ENCODE measurements around the gene INTS1. TPM values are rescaled to one million over a fixed set of nuclear protein-coding genes. Genes with fewer than 3 reads are reported as not detected.

INTS1 gene
- total and polyA plus RNA-seq, 7 donors: 16.2 to 78.3 (median 22.9) TPM

DNA sequence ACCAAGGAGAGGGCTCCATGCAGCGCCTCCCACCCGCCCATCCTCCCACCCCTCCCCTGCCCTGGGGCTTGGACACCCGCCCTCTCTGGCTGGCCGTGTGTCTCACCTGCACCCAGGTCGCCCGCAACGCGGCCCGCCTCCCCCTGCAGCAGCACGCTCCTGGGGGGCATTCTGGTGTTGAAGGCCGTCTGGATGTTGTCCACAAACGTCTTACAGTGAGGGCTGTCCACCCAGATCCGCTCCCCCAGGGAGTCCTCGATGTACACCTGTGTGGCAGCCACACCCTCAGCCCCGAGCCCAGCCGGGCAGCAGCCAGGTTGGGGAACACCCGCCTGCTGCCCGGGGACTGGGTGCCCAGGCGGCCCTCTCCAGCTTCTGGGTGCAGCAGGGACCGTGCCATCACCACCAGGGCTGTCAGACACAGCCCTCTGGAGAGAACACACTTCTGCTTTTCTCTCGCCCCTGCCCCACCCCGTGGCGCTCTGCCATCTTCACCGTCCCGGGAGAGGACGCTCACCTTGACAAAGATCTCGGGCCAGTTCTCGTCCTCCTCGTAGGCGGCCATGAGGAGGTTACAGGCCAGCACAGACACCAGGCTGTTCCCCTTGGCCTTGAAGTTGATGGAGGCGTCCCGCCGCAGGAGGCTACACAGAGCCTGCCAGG is 4.7 kb downstream of the INTS1 start:
- Histone ChIP-seq H3K36me3 (peaks cover 38 to 84% (median 58%) of the 10 kb centered on the region in 4 donors), H3K27ac (no peak overlapping the region), H3K27me3 (no peaks in the 10 kb centered on the region), H3K4me3 (no peak overlapping the region), H3K9me3 (no peaks in the 10 kb centered on the region), H3K4me1 (peaks cover 0 to 25% (median 21%) of the 10 kb centered on the region in 4 donors)
- 89 to 93% methylated on average over 33 of the region's 33 CpGs for WGBS, 2 donors
- TF ChIP-seq POLR2A (IDR thresholded peaks at IDR 0.05) (no peak), EP300 (IDR thresholded peaks at IDR 0.05) (no peak), POLR2AphosphoS5 (IDR thresholded peaks at IDR 0.05) (no peak)
- TF ChIP-seq, protein P1, sequence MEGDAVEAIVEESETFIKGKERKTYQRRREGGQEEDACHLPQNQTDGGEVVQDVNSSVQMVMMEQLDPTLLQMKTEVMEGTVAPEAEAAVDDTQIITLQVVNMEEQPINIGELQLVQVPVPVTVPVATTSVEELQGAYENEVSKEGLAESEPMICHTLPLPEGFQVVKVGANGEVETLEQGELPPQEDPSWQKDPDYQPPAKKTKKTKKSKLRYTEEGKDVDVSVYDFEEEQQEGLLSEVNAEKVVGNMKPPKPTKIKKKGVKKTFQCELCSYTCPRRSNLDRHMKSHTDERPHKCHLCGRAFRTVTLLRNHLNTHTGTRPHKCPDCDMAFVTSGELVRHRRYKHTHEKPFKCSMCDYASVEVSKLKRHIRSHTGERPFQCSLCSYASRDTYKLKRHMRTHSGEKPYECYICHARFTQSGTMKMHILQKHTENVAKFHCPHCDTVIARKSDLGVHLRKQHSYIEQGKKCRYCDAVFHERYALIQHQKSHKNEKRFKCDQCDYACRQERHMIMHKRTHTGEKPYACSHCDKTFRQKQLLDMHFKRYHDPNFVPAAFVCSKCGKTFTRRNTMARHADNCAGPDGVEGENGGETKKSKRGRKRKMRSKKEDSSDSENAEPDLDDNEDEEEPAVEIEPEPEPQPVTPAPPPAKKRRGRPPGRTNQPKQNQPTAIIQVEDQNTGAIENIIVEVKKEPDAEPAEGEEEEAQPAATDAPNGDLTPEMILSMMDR (IDR thresholded peaks at IDR 0.05): no peak
- DNase-seq: no peak
- intact Hi-C loops (cut with DNase I): no loop called here

DNA sequence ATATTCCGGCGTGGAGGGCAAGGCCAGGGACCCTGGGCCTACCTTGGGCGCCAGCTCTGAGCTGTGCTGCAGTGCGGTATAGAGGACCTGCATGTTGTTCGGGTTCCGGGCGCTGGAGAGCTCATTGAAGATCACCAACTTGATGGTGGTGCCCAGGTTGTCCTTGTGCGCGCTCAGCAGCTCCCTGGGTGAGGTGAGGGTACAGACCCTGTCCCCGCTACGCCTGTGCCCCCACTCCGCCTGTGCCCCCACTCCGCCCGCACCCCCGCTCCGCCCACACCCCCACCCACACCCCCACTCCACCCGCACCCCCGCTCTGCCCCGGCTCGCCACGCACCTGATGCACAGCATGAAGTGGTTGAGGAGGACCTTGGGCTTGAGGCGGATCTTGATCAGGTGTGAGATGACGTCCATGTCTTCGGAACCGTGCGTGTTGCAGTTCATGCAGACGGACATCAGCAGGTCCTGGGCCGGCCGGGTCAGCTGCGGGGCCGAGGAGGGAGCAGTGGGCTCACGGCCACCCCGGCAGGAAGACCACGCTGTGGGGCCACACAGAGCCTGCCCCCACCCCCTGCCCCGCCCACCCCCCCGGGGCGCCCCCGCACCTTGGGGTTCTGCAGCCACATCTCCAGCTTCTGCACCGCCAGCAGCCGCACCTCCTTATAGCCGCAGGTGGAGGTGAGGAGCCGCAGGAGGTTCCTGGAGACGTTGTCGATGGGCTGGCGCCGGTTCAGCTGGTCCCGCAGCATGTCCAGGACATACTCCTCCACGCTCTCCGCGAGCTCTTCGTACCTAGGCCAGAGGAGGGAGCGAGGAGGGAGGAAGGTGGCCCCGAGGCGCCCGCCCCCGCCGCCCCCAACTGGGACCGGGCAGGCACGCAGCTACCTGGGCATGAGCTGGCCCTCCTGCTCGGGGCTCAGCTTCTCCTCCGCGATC is 5.6 kb downstream of the INTS1 start:
- no peak for DNase-seq
- Histone ChIP-seq H3K27me3 (no peaks in the 10 kb centered on the region), H3K36me3 (peaks cover 38 to 92% (median 62%) of the 10 kb centered on the region in 4 donors), H3K4me1 (peaks cover 0 to 24% (median 19%) of the 10 kb centered on the region in 4 donors), H3K9me3 (no peaks in the 10 kb centered on the region), H3K4me3 (no peak overlapping the region), H3K27ac (no peak overlapping the region)
- TF ChIP-seq, protein P1 (IDR thresholded peaks at IDR 0.05): no peak
- no peak for TF ChIP-seq POLR2AphosphoS5 (IDR thresholded peaks at IDR 0.05)
- no peak for TF ChIP-seq EP300 (IDR thresholded peaks at IDR 0.05)
- no peak for TF ChIP-seq POLR2A (IDR thresholded peaks at IDR 0.05)
- intact Hi-C loops (cut with DNase I): no loop called here
- WGBS, 2 donors: 95 to 97% methylated on average over 62 of the region's 62 CpGs

DNA sequence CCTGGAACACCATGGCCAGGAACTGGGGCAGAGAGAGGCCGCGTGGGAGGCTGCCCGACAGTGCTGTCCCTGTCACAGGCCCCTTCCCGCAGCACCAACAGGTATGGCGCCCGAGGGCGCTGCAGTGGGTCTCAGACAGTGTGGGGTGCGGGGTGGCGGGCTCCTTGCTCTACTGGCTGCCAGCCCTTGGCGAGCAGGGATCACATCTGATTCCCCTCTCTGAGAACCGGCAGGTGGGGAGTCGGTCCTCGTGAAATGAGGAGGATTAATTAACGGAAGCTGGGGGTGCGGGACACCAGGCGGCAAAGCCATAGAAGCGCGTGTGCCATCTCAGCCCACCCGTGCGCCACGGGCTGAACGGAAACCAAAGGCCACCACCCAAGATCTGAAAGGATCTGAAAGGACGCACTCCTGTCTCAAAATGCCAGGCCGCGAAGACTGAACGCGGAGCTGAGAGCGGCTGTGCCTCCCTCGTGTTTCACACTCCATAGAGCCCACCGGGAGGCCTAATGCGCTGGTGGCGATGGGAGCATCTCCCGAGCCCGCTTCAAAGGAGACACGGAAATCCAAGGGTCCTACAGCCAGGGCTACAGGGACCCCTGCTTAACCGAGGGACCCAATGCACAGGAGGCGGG is 6.8 kb downstream of the INTS1 start:
- peaks cover 0 to 11% (median 7%) of the 10 kb centered on the region in 4 donors for H3K4me1 ChIP-seq
- intact Hi-C loops (cut with DNase I): no loop called here
- DNase-seq: no peak
- H3K27me3 ChIP-seq: no peaks in the 10 kb centered on the region
- 96 to 97% methylated on average over 37 of the region's 37 CpGs for WGBS, 2 donors
- H3K9me3 ChIP-seq: no peaks in the 10 kb centered on the region
- peaks cover 36 to 99% (median 59%) of the 10 kb centered on the region in 4 donors for H3K36me3 ChIP-seq
- H3K4me3 ChIP-seq: no peak overlapping the region
- TF ChIP-seq POLR2AphosphoS5 (IDR thresholded peaks at IDR 0.05) (no peak), EP300 (IDR thresholded peaks at IDR 0.05) (no peak), POLR2A (IDR thresholded peaks at IDR 0.05) (no peak)
- TF ChIP-seq, protein P1 (IDR thresholded peaks at IDR 0.05): no peak
- no peak overlapping the region for H3K27ac ChIP-seq

DNA sequence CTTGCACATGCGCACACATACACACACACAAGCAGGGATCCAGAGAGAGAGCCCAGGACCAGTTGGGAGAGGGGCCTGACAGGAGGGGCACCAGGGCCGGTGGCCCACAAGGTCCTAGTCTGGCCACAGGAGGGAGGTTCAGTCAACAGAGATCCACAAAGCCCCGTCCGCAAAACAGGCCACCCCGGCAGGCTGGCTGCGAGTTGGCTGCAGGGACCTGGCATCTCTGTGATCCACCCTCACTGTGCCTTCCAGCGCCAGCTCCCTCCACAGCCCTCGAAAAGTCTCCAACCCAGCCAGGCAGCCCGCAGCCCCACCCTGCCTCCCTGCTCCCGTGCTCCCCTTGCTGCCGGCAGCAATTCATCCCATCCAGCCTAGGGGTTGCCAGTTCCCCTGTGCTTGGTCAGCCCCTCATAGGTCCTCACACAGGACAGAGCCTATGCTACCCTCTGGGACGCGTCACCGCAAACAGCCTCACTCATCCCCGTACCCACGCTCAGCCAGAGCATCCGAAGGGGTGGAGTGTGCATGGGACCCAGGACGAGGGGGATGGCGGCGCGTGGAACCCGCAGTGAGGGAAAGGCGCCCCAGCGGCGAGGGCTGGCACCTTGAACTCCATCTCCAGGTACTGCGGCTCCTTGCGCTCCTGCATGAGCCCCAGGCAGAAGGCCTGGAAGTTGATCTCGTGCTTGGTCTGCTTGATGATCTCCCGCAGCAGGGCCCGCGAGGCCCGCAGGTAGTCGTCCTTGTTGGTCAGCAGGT is 7.5 kb downstream of the INTS1 start:
- WGBS, 2 donors: 96 to 97% methylated on average over 33 of the region's 33 CpGs
- TF ChIP-seq POLR2A (IDR thresholded peaks at IDR 0.05) (no peak), POLR2AphosphoS5 (IDR thresholded peaks at IDR 0.05) (no peak), EP300 (IDR thresholded peaks at IDR 0.05) (no peak)
- TF ChIP-seq, protein P1 (IDR thresholded peaks at IDR 0.05): no peak
- Histone ChIP-seq H3K4me1 (peaks cover 0 to 5% (median 1%) of the 10 kb centered on the region in 4 donors), H3K27ac (no peak overlapping the region), H3K27me3 (no peaks in the 10 kb centered on the region), H3K4me3 (no peak overlapping the region), H3K36me3 (peaks cover 29 to 99% (median 60%) of the 10 kb centered on the region in 4 donors), H3K9me3 (no peaks in the 10 kb centered on the region)
- intact Hi-C loops (cut with DNase I): no loop called here
- no peak for DNase-seq

Data from sigmoid colon (tissue), 7 donors.